HG02678 (cell line): ENCODE results near the gene IL20RB.
A peak's percentile ranks its signal among the peaks of the same experiment; 100 is the strongest.
"Not testable (repeated sequence)": the region's sequence is repeated elsewhere in the genome, so short reads cannot be mapped to it uniquely, and the experiment has no call there.

Experiments
- ATAC-seq: cut with Tn5 transposase; IDR thresholded peaks from one replicate; pipeline ENCODE4 v1.9.1; 2021; ENCODE audit warnings: mild to moderate bottlenecking, moderate library complexity; ENCODE audit not compliant: unreplicated experiment

Gene IL20RB

GRCh38 chr3:136984837-136985236 is 27.1 kb downstream of the IL20RB start:
- no peak for ATAC-seq

GRCh38 chr3:136987398-136987980 is 29.7 kb downstream of the IL20RB start:
- not testable (repeated sequence) for ATAC-seq

- ATAC-seq = no peak
These were observed 30.9 kb downstream of the IL20RB start for GRCh38 chr3:136988651-136989050.

- no peak for ATAC-seq
These were observed 32.2 kb downstream of the IL20RB start for GRCh38 chr3:136989781-136990524.

GRCh38 chr3:136990826-136991225 is 33.0 kb downstream of the IL20RB start:
- no peak for ATAC-seq

- ATAC-seq = no peak
These were observed 34.3 kb downstream of the IL20RB start for GRCh38 chr3:136992115-136992514.

GRCh38 chr3:136994772-136995516 is 37.2 kb downstream of the IL20RB start:
- ATAC-seq = no peak

- no peak for ATAC-seq
These were observed 37.9 kb downstream of the IL20RB start for GRCh38 chr3:136995652-136996051.

GRCh38 chr3:137000039-137000438 is 42.3 kb downstream of the IL20RB start:
- no peak for ATAC-seq

GRCh38 chr3:137007376-137007775 is 49.6 kb downstream of the IL20RB start:
- not testable (repeated sequence) for ATAC-seq

- ATAC-seq = no peak
These were observed 50.3 kb downstream of the IL20RB start for GRCh38 chr3:137008131-137008530.

GRCh38 chr3:137008976-137009375 is 51.2 kb downstream of the IL20RB start:
- ATAC-seq = no peak

- no peak for ATAC-seq
These were observed 52.4 kb downstream of the IL20RB start for GRCh38 chr3:137010137-137010536.

- ATAC-seq = no peak
These were observed 53.4 kb downstream of the IL20RB start for GRCh38 chr3:137011153-137011552.

- no peak for ATAC-seq
These were observed 54.3 kb downstream of the IL20RB start for GRCh38 chr3:137012097-137012501.

- ATAC-seq = peak; percentile 87
These were observed 56.3 kb downstream of the IL20RB start for GRCh38 chr3:137013951-137014688.

GRCh38 chr3:137017316-137017715 is 59.5 kb downstream of the IL20RB start:
- not testable (repeated sequence) for ATAC-seq

GRCh38 chr3:137020315-137020714 is 62.5 kb downstream of the IL20RB start:
- ATAC-seq = no peak

- ATAC-seq = no peak
These were observed 63.1 kb downstream of the IL20RB start for GRCh38 chr3:137020888-137021287.

GRCh38 chr3:137024348-137024747 is 66.6 kb downstream of the IL20RB start:
- no peak for ATAC-seq

GRCh38 chr3:137026701-137027100 is 68.9 kb downstream of the IL20RB start:
- ATAC-seq = no peak
